Stimulated activated naive CD4-positive, alpha-beta T cell treated with Interleukin-2 at 50 U/mL for 16 hours (primary cell): ENCODE measurements around the gene RTEL1.

Source experiments
- DNase-seq: peaks from one replicate; lab custom pipeline; 2025; lab: John Stamatoyannopoulos, UW

Gene RTEL1

GRCh38 chr20:63690003-63690897 lies 32.1 kb downstream of the RTEL1 start:
- no peak for DNase-seq

- DNase-seq = no peak
These were observed 33.0 kb downstream of the RTEL1 start for GRCh38 chr20:63690898-63691710.

- no peak for DNase-seq
These were observed 33.8 kb downstream of the RTEL1 start for GRCh38 chr20:63691711-63692435.

GRCh38 chr20:63692436-63693082 lies 34.4 kb downstream of the RTEL1 start:
- DNase-seq = no peak

- DNase-seq = no peak
These were observed 35.1 kb downstream of the RTEL1 start for GRCh38 chr20:63693083-63693732.

- DNase-seq = no peak
These were observed 35.8 kb downstream of the RTEL1 start for GRCh38 chr20:63693733-63694583.

- DNase-seq = no peak
These were observed 36.7 kb downstream of the RTEL1 start for GRCh38 chr20:63694584-63695423.

GRCh38 chr20:63695424-63696305 lies 37.6 kb downstream of the RTEL1 start:
- DNase-seq = no peak

- no peak for DNase-seq
These were observed 38.2 kb downstream of the RTEL1 start for GRCh38 chr20:63696306-63696627.

GRCh38 chr20:63696628-63697356 lies 38.7 kb downstream of the RTEL1 start, which contains the start of gene TNFRSF6B:
TNFRSF6B (plus strand) TSS chr20:63696652; CDS start chr20:63696768, 116 bp downstream.
- no peak for DNase-seq

GRCh38 chr20:63697357-63697867 lies 39.3 kb downstream of the RTEL1 start:
- DNase-seq = no peak

GRCh38 chr20:63697868-63698545 lies 39.9 kb downstream of the RTEL1 start:
- DNase-seq = no peak

GRCh38 chr20:63698739-63699465 lies 40.8 kb downstream of the RTEL1 start:
- DNase-seq = peak; percentile 55

GRCh38 chr20:63699466-63700198 lies 41.5 kb downstream of the RTEL1 start:
- DNase-seq = no peak
